Body of pancreas (tissue), 4 donors: ENCODE data around the gene FAM186B.

Experiments used
- POLR2A ChIP-seq, 3 donors: fragments of 450-650 bp; IDR thresholded peaks; one replicate each; pipeline ENCODE4 v1.6.1; 2016; ENCODE audit warnings: antibody characterized with exemption in 3 of 3, mild to moderate bottlenecking in 2 of 3
- TF ChIP-seq, protein P1 (sequence below), 7 experiments: fragments of 450-650 bp in 4 of 7; fragments of 200-600 bp in 3 of 7; sonication (generic) in 3 of 7; IDR thresholded peaks; one replicate each; pipeline ENCODE4 v1.5.1; 2016 to 2019; ENCODE audit warnings: antibody characterized with exemption in 7 of 7

DNA sequence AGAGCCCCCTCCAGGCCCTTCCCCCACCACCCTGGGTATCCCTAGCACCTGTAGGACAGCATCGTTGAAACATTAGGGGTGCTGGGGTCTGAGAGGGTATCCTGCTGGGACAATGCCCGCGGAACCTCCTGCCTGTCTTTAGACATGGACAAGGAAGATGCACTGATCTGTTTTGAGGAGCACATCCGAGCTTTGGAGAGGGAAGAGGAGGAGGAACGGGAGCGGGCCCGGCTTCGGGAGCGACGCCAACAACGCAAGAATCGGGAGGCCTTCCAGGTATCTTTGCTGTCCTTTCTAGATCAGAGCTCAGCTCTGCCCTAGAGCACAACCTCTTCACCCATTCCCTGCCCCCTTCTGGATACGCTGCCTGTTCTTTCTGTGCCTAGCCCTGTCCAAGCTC lies 31.1 kb upstream of the FAM186B start:
- TF ChIP-seq, protein P1, sequence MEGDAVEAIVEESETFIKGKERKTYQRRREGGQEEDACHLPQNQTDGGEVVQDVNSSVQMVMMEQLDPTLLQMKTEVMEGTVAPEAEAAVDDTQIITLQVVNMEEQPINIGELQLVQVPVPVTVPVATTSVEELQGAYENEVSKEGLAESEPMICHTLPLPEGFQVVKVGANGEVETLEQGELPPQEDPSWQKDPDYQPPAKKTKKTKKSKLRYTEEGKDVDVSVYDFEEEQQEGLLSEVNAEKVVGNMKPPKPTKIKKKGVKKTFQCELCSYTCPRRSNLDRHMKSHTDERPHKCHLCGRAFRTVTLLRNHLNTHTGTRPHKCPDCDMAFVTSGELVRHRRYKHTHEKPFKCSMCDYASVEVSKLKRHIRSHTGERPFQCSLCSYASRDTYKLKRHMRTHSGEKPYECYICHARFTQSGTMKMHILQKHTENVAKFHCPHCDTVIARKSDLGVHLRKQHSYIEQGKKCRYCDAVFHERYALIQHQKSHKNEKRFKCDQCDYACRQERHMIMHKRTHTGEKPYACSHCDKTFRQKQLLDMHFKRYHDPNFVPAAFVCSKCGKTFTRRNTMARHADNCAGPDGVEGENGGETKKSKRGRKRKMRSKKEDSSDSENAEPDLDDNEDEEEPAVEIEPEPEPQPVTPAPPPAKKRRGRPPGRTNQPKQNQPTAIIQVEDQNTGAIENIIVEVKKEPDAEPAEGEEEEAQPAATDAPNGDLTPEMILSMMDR (IDR thresholded peaks at IDR 0.05): no peak
- TF ChIP-seq POLR2A (IDR thresholded peaks at IDR 0.05): no peak
